ENCODE results near the gene GRK3.

GRCh38 chr22:25673713-25674112 is 109.2 kb downstream of the GRK3 start:
- no peak for TF ChIP-seq SP1 (IDR thresholded peaks at IDR 0.05)
- no peak for TF ChIP-seq FOXM1 (IDR thresholded peaks at IDR 0.05; ENCODE audit: borderline replicate concordance)
- TF ChIP-seq L3MBTL2 (conservative IDR thresholded peaks at IDR 0.05): no peak
- TF ChIP-seq FOXK2 (IDR thresholded peaks at IDR 0.05): no peak
- TF ChIP-seq FOXA1 (IDR thresholded peaks at IDR 0.05): no peak
- TF ChIP-seq CTBP1 (IDR thresholded peaks at IDR 0.05; ENCODE audit: borderline replicate concordance): no peak
- no peak for TF ChIP-seq NFRKB (IDR thresholded peaks at IDR 0.05)
- TF ChIP-seq PKNOX1 (IDR thresholded peaks at IDR 0.05): no peak
- TF ChIP-seq SUZ12 (IDR thresholded peaks at IDR 0.05): no peak
- no peak for TF ChIP-seq ELF4 (IDR thresholded peaks at IDR 0.05)
